Measurements from ENCODE around the gene SERPINA1.

DNA sequence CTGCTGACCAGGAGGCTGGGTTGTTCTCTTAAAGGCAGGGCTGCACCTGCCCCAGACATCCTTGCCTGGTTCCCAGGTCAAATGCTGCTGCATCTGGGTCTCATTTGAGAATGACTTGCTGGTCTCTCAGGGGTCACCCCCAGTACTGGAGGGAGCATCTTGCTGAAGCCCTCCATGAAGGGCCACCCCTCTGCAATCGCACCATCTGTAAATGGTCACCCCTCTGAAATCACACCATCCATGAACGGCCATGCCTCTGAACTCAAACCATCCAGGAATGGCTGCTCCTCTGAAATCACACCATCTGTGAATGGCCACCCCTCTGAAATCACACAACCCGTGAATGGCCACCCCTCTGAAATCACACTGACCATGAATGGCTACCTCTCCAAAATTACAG lies 58.0 kb downstream of the SERPINA1 start:
- TF ChIP-seq, protein P1, sequence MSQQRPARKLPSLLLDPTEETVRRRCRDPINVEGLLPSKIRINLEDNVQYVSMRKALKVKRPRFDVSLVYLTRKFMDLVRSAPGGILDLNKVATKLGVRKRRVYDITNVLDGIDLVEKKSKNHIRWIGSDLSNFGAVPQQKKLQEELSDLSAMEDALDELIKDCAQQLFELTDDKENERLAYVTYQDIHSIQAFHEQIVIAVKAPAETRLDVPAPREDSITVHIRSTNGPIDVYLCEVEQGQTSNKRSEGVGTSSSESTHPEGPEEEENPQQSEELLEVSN (IDR thresholded peaks at IDR 0.05; ENCODE audit: borderline replicate concordance, low read depth), result no peak
- TF ChIP-seq POLR2A (IDR thresholded peaks at IDR 0.05; ENCODE audit: low read length) (no peak), RFX5 (IDR thresholded peaks at IDR 0.05) (no peak), NPAS2 (CRISPR knock-in tag; IDR thresholded peaks at IDR 0.05; ENCODE audit: borderline replicate concordance) (no peak), CHD4 (IDR thresholded peaks at IDR 0.05; ENCODE audit: borderline replicate concordance) (no peak)
- TF ChIP-seq, protein P2, sequence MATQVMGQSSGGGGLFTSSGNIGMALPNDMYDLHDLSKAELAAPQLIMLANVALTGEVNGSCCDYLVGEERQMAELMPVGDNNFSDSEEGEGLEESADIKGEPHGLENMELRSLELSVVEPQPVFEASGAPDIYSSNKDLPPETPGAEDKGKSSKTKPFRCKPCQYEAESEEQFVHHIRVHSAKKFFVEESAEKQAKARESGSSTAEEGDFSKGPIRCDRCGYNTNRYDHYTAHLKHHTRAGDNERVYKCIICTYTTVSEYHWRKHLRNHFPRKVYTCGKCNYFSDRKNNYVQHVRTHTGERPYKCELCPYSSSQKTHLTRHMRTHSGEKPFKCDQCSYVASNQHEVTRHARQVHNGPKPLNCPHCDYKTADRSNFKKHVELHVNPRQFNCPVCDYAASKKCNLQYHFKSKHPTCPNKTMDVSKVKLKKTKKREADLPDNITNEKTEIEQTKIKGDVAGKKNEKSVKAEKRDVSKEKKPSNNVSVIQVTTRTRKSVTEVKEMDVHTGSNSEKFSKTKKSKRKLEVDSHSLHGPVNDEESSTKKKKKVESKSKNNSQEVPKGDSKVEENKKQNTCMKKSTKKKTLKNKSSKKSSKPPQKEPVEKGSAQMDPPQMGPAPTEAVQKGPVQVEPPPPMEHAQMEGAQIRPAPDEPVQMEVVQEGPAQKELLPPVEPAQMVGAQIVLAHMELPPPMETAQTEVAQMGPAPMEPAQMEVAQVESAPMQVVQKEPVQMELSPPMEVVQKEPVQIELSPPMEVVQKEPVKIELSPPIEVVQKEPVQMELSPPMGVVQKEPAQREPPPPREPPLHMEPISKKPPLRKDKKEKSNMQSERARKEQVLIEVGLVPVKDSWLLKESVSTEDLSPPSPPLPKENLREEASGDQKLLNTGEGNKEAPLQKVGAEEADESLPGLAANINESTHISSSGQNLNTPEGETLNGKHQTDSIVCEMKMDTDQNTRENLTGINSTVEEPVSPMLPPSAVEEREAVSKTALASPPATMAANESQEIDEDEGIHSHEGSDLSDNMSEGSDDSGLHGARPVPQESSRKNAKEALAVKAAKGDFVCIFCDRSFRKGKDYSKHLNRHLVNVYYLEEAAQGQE (IDR thresholded peaks at IDR 0.05), result no peak
- TF ChIP-seq, protein P3, sequence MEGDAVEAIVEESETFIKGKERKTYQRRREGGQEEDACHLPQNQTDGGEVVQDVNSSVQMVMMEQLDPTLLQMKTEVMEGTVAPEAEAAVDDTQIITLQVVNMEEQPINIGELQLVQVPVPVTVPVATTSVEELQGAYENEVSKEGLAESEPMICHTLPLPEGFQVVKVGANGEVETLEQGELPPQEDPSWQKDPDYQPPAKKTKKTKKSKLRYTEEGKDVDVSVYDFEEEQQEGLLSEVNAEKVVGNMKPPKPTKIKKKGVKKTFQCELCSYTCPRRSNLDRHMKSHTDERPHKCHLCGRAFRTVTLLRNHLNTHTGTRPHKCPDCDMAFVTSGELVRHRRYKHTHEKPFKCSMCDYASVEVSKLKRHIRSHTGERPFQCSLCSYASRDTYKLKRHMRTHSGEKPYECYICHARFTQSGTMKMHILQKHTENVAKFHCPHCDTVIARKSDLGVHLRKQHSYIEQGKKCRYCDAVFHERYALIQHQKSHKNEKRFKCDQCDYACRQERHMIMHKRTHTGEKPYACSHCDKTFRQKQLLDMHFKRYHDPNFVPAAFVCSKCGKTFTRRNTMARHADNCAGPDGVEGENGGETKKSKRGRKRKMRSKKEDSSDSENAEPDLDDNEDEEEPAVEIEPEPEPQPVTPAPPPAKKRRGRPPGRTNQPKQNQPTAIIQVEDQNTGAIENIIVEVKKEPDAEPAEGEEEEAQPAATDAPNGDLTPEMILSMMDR (IDR thresholded peaks at IDR 0.05), result no peak

Data from A549 (cell line).